ENCODE results near the gene ABCB1.

ABCB1 gene

DNA sequence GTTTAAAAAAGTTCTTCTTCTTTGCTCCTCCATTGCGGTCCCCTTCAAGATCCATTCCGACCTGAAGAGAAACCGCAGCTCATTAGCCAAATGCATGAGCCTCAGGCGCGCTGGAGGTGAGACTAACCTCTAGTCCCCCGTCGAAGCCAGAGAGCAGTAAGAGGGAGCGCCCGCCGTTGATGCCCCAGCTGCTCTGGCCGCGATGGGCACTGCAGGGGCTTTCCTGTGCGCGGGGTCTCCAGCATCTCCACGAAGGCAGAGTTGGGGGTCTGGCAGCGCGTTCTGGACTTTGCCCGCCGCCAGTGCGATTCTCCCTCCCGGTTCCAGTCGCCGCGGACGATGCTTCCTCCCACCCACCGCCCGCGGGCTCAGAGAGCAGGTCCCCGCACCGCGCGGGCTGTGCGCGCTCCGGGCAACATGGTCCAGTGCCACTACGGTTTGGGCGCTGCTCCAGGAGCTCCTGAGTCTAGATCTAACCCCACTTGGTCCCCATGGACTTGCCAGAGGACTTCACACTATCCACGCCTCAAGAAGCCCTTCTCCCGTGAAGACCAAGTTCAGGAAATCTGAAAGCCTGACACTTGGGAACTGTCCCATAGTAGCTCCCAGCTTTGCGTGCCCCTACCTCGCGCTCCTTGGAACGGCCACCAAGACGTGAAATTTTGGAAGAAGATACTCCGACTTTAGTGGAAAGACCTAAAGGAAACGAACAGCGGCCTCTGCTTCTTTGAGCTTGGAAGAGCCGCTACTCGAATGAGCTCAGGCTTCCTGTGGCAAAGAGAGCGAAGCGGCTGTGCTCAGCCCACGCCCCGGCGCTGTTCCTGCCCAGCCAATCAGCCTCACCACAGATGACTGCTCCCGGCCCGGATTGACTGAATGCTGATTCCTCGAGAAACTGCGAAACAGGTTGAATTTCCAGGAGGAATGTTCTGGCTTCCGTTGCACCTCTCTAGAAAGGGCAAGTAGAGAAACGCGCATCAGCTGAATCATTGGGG, at the start of gene ABCB1:
Gene ABCB1, minus strand, starts transcription at position 755 of the 995 bp plus-strand sequence. Its CDS starts 700 bp downstream, at position 55.
- DNase-seq (ENCODE audit: low read depth), result peak; percentile 28

GRCh38 chr7:87648316-87648715, 47.6 kb upstream of the ABCB1 start:
- DNase-seq (ENCODE audit: low read depth), result no peak

- DNase-seq (ENCODE audit: low read depth), result no peak
These were observed 44.8 kb upstream of the ABCB1 start for GRCh38 chr7:87645446-87645845.

- DNase-seq (ENCODE audit: low read depth), result no peak
These were observed 35.2 kb upstream of the ABCB1 start for GRCh38 chr7:87635921-87636320.

- DNase-seq (ENCODE audit: low read depth), result peak; percentile 1
These were observed 28.3 kb upstream of the ABCB1 start for GRCh38 chr7:87628780-87629569.

DNA sequence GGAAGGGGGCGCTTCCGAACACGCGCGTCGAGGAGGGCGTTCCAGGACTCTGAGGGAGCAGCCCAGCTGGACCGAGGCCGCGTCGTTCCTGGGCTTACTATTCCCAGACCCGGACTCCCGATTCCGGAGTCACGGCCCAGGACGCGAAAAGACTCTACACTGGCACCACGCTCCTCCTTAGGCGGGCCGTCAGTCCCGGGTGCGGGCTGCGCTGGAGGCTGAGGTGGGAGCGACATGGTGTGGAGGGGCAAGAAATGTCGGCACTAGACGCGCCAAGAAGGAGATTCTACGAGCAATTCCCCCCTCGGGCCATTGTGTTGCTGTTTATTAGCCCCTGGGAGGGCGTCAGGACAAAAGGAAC, 26.9 kb upstream of the ABCB1 start:
- DNase-seq (ENCODE audit: low read depth), result no peak

DNA sequence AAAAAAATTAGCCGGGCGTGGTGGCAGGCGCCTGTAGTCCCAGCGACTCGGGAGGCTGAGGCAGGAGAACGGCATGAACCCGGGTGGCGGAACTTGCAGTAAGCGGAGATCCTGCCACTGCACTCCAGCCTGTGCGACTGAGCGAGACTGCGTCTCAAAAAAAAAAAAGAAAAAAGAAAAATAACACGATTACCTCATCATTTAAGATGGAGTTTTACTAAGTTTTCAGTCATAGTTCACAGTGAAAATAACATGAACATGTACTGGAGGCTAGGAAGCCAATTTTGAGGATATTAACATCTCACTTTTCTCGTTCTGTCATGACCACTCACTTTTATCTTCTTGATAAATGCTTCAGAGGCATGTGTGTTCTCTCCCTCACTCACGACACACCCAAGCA, 24.4 kb upstream of the ABCB1 start:
- DNase-seq (ENCODE audit: low read depth), result no peak

DNA sequence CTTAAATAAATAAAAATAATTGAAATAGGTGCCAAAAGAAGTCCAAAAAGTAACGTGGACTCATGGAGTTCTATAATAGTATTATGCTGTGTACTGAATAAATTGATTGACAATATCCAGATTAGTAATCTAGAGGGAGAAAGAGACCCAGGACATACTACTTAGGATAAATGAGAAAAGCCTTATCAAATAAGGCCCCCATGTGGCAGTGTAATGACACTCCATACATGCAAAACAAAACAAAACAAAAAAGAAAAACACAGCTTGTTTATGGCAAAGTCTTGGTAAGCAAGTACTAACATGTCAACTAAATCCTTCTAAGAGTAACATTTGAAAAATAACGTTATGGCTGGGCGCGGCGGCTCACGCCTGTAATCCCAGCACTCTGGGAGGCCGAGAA, 23.9 kb upstream of the ABCB1 start:
- DNase-seq (ENCODE audit: low read depth), result no peak

DNA sequence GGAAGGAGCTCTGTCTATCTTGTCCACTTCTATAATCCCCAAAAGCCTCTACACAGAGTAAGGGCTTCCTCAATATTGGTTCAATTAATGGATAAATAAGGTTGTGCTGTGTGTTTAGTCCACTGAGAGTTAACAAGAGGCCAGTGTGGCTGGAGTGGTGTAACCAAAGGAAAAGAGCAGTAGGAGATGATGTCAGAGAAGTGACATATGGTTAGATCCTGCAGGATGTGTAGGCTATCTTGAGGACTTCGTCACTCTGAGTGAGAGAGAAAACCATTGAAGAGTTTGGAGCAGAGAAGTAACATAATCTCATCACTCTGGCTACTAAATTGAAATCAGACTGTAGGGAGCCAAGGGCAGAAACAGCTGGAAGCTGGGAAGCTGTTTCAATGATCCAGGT, 14.5 kb upstream of the ABCB1 start:
- DNase-seq (ENCODE audit: low read depth), result no peak

GRCh38 chr7:87609916-87610315, 9.2 kb upstream of the ABCB1 start:
- no peak for DNase-seq (ENCODE audit: low read depth)

GRCh38 chr7:87608431-87608830, 7.7 kb upstream of the ABCB1 start:
- no peak for DNase-seq (ENCODE audit: low read depth)

GRCh38 chr7:87604264-87604663, 3.6 kb upstream of the ABCB1 start:
- DNase-seq (ENCODE audit: low read depth), result no peak

GRCh38 chr7:87599336-87599735, 1.3 kb downstream of the ABCB1 start:
- DNase-seq (ENCODE audit: low read depth), result peak; percentile 29

DNA sequence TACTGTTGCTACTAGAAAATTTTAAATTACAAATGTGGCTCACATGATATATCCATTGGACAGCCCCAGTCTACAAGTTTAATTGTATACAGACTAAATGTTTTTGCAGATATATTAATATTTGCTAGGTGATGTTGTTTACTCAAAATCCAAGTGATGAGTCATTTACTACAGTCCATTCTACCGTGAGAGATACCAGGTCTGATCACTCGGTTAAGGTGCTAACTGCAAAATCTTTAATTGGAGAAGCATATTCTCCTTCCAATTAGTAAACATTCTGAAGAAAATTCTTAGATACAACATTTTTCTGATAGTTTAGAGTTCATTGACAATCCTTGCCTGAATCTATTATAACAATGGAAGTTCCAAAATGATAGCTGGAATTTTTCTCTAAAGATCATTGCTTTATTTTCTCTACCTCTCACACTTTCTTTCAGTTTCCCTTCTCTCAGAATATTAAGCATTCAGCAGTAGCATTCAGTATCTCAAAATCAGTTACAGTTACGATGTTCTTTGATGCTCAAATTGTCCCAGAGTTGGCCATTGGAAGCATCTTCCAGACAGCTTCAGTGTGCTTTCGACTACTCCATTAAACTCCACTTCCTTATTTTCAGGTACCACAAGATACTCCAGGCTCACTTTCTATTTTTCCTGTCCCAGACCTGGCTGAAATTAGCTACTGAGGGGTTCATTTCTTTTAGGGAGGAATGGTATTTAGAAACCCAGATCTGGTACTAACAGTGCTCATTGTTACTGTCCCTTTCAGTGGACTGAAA, 2.3 kb downstream of the ABCB1 start:
- no peak for DNase-seq (ENCODE audit: low read depth)

GRCh38 chr7:87596696-87597095, 4.0 kb downstream of the ABCB1 start:
- DNase-seq (ENCODE audit: low read depth), result no peak

GRCh38 chr7:87596136-87596535, 4.5 kb downstream of the ABCB1 start:
- no peak for DNase-seq (ENCODE audit: low read depth)

- DNase-seq (ENCODE audit: low read depth), result no peak
These were observed 8.4 kb downstream of the ABCB1 start for GRCh38 chr7:87592300-87592699.

- no peak for DNase-seq (ENCODE audit: low read depth)
These were observed 9.5 kb downstream of the ABCB1 start for GRCh38 chr7:87591211-87591610.

GRCh38 chr7:87590578-87590977, 10.1 kb downstream of the ABCB1 start:
- no peak for DNase-seq (ENCODE audit: low read depth)

DNA sequence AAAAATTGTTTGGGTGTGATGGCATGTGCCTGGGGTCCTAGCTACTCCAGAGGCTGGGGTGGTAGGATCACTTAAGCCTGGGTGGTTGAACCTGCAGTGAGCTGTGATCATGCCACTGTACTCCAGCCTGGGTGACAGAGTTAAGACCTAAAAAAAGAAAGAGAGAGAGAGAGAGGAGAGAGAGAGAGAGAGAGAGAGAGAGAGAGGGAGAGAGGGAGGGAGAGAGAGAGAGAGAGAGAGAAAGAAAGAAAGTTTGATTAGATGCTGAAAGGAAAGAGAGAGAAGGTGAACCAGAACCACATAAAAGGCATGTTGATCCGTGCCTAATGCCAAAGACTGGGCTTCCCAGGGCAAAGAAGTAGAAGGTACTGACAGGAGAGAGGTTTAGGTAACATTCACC, 11.1 kb downstream of the ABCB1 start:
- no peak for DNase-seq (ENCODE audit: low read depth)

GRCh38 chr7:87581723-87582122, 19.0 kb downstream of the ABCB1 start:
- no peak for DNase-seq (ENCODE audit: low read depth)

- no peak for DNase-seq (ENCODE audit: low read depth)
These were observed 20.0 kb downstream of the ABCB1 start for GRCh38 chr7:87580636-87581035.
